Fibroblast of lung (primary cell): ENCODE data around the gene KRTAP5-6. TPM values are rescaled to one million over a fixed set of nuclear protein-coding genes. Genes with fewer than 3 reads are reported as not detected.

Experiments used
- DNase-seq, 2 donors: peaks; one replicate each; pipeline versions ENCODE4 v3.0.0 to v3.0.0-alpha.2; 2010; ENCODE audit warnings: low read depth in 2 of 2
- H2AFZ ChIP-seq: 2 replicates; pipeline ENCODE4 v1.5.1; 2012; ENCODE audit warnings: low read length, control low read depth, inconsistent platforms
- H3K27ac ChIP-seq: 2 replicates; pipeline ENCODE4 v1.5.1; 2011; ENCODE audit warnings: low read length, control low read depth; ENCODE audit not compliant: insufficient read depth
- H3K27me3 ChIP-seq: 2 replicates; pipeline ENCODE4 v1.5.1; 2011; ENCODE audit warnings: mild to moderate bottlenecking, low read length; ENCODE audit not compliant: control insufficient read depth, insufficient read depth
- H3K36me3 ChIP-seq: 2 replicates; pipeline ENCODE4 v1.5.1; 2011; ENCODE audit warnings: low read length; ENCODE audit not compliant: control insufficient read depth, insufficient read depth
- H3K4me1 ChIP-seq: 2 replicates; pipeline ENCODE4 v1.5.1; 2011; ENCODE audit warnings: low read length; ENCODE audit not compliant: control insufficient read depth, insufficient read depth; ENCODE audit errors: extremely low read depth
- H3K4me2 ChIP-seq: 2 replicates; pipeline ENCODE4 v1.5.1; 2011; ENCODE audit warnings: low read length, control low read depth; ENCODE audit not compliant: insufficient read depth; ENCODE audit errors: extremely low read depth
- H3K4me3 ChIP-seq, 4 experiments: fragments of 200-600 bp in 1 of 4; sonication (generic) in 1 of 4; replicated peaks in 1 of 4; 2 replicates each; pipeline ENCODE4 v1.5.1; 2011 to 2016; ENCODE audit warnings: low read length in 4 of 4, low read depth in 3 of 4, mild to moderate bottlenecking in 3 of 4, control low read depth in 2 of 4, inconsistent platforms in 1 of 4, mixed read lengths in 1 of 4; ENCODE audit not compliant: insufficient read depth in 1 of 4; ENCODE audit errors: control extremely low read depth in 1 of 4
- H3K79me2 ChIP-seq: 2 replicates; pipeline ENCODE4 v1.5.1; 2012; ENCODE audit warnings: mild to moderate bottlenecking, low read length, inconsistent platforms; ENCODE audit not compliant: control insufficient read depth, insufficient read depth
- H3K9ac ChIP-seq: 2 replicates; pipeline ENCODE4 v1.5.1; 2011; ENCODE audit warnings: mild to moderate bottlenecking, low read length, control low read depth; ENCODE audit not compliant: insufficient read depth
- H3K9me3 ChIP-seq: 2 replicates; pipeline ENCODE4 v1.5.1; 2012; ENCODE audit warnings: low read depth, low read length; ENCODE audit not compliant: control insufficient read depth, insufficient read depth
- H4K20me1 ChIP-seq: 2 replicates; pipeline ENCODE4 v1.5.1; 2011; ENCODE audit warnings: low read length; ENCODE audit not compliant: control insufficient read depth, insufficient read depth; ENCODE audit errors: extremely low read depth
- EZH2 ChIP-seq: IDR thresholded peaks from 2 replicates; pipeline ENCODE4 v1.5.1; 2012; ENCODE audit warnings: low read length, control low read depth, mild to moderate bottlenecking; ENCODE audit errors: missing control alignments
- polyA plus RNA-seq, 2 donors: library from polyadenylated mRNA; depleted of rRNA in 1 of 2; stranded (reverse) in 1 of 2; unstranded in 1 of 2; fragments of >200 nt; gene quantifications; 2 replicates each; pipeline ENCODE4 v1.2.1, GENCODE V29; 2011 to 2012; ENCODE audit warnings: missing spikeins in 1 of 2
- total RNA-seq: library from RNA; depleted of rRNA; stranded (reverse); fragments of >200 nt; gene quantifications from 2 replicates; pipeline ENCODE4 v1.2.1, GENCODE V29; 2014
- TF ChIP-seq, protein P1 (sequence below), 2 donors: IDR thresholded peaks in 1 of 2; conservative IDR thresholded peaks in 1 of 2; 1 replicate in 1 of 2; 2 replicates in 1 of 2; pipeline ENCODE4 v1.5.1; 2011 to 2012; ENCODE audit warnings: low read length in 2 of 2, control low read depth in 1 of 2, inconsistent platforms in 1 of 2, low read depth in 1 of 2, mild to moderate bottlenecking in 1 of 2

Gene KRTAP5-6
- total and polyA plus RNA-seq, 2 donors (not counting 1 experiment from before 2014, with no cell fraction given): not detected

- Histone ChIP-seq H3K79me2 (no peaks in the 10 kb centered on the region), H3K27ac (no peak overlapping the region), H3K4me2 (no peak overlapping the region), H2AFZ (no peak overlapping the region), H3K9ac (no peak overlapping the region), H3K9me3 (no peaks in the 10 kb centered on the region), H4K20me1 (no peaks in the 10 kb centered on the region), H3K36me3 (no peaks in the 10 kb centered on the region), H3K4me3 (no peak overlapping the region), H3K27me3 (peaks cover 5% of the 10 kb centered on the region), H3K4me1 (no peaks in the 10 kb centered on the region)
- no peak for DNase-seq
- TF ChIP-seq, protein P1, sequence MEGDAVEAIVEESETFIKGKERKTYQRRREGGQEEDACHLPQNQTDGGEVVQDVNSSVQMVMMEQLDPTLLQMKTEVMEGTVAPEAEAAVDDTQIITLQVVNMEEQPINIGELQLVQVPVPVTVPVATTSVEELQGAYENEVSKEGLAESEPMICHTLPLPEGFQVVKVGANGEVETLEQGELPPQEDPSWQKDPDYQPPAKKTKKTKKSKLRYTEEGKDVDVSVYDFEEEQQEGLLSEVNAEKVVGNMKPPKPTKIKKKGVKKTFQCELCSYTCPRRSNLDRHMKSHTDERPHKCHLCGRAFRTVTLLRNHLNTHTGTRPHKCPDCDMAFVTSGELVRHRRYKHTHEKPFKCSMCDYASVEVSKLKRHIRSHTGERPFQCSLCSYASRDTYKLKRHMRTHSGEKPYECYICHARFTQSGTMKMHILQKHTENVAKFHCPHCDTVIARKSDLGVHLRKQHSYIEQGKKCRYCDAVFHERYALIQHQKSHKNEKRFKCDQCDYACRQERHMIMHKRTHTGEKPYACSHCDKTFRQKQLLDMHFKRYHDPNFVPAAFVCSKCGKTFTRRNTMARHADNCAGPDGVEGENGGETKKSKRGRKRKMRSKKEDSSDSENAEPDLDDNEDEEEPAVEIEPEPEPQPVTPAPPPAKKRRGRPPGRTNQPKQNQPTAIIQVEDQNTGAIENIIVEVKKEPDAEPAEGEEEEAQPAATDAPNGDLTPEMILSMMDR (conservative IDR thresholded peaks at IDR 0.05 in 1 of 2, IDR thresholded peaks at IDR 0.05 in 1 of 2; ENCODE audit: low read depth in 1 of 2, low read length in 2 of 2): no peak
- no peak for TF ChIP-seq EZH2
Observed at GRCh38 chr11:1741741-1742140, 44.7 kb downstream of the KRTAP5-6 start.

GRCh38 chr11:1742371-1742770 is 45.4 kb downstream of the KRTAP5-6 start:
- no peak overlapping the region for H3K4me3 ChIP-seq
- no peaks in the 10 kb centered on the region for H3K9me3 ChIP-seq
- TF ChIP-seq EZH2: no peak
- TF ChIP-seq, protein P1 (conservative IDR thresholded peaks at IDR 0.05 in 1 of 2, IDR thresholded peaks at IDR 0.05 in 1 of 2; ENCODE audit: low read depth in 1 of 2, low read length in 2 of 2): no peak
- no peaks in the 10 kb centered on the region for H3K4me1 ChIP-seq
- H4K20me1 ChIP-seq: no peaks in the 10 kb centered on the region
- H3K9ac ChIP-seq: no peak overlapping the region
- no peak overlapping the region for H3K4me2 ChIP-seq
- H3K27me3 ChIP-seq: peaks cover 5% of the 10 kb centered on the region
- H3K79me2 ChIP-seq: no peaks in the 10 kb centered on the region
- DNase-seq: no peak
- no peaks in the 10 kb centered on the region for H3K36me3 ChIP-seq
- no peak overlapping the region for H3K27ac ChIP-seq
- H2AFZ ChIP-seq: no peak overlapping the region

DNA sequence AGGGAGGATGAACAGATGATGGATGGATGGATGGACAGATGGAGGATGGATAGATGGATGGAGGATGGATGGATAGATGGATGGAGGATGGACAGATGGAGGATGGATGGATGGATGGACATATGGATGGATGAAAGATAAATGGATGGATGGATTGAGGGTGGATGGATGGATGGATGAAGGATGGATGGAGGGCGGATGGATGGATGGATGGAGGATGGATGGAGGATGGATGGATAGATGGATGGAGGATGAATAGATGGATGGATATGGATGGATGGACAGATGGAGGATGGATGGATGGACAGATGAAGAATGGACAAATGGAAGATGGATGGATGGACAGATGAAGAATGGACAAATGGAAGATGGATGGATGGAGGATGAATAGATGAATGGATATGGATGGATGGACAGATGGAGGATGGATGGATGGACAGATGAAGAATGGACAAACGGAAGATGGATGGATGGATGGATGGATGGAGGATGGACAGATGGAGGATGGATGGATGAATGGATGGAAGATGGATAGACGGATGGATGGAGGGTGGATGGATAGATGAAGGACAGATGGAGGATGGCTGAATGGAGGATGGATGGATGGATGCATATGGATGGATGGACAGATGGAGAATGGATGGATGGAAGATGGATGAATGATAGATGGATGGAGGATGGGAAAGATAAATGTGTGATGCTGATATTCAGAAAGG is 46.0 kb downstream of the KRTAP5-6 start:
- H3K4me1 ChIP-seq: no peaks in the 10 kb centered on the region
- H3K9me3 ChIP-seq: no peaks in the 10 kb centered on the region
- no peaks in the 10 kb centered on the region for H3K79me2 ChIP-seq
- H3K36me3 ChIP-seq: no peaks in the 10 kb centered on the region
- no peak for DNase-seq
- peaks cover 5% of the 10 kb centered on the region for H3K27me3 ChIP-seq
- H3K4me2 ChIP-seq: no peak overlapping the region
- H3K4me3 ChIP-seq: no peak overlapping the region
- H3K27ac ChIP-seq: no peak overlapping the region
- TF ChIP-seq, protein P1 (conservative IDR thresholded peaks at IDR 0.05 in 1 of 2, IDR thresholded peaks at IDR 0.05 in 1 of 2; ENCODE audit: low read depth in 1 of 2, low read length in 2 of 2): no peak
- no peak for TF ChIP-seq EZH2
- H4K20me1 ChIP-seq: no peaks in the 10 kb centered on the region
- no peak overlapping the region for H2AFZ ChIP-seq
- H3K9ac ChIP-seq: no peak overlapping the region
